ENCODE data around the gene VRK3.
A peak's percentile ranks its signal among the peaks of the same experiment; 100 is the strongest.
"Not testable (repeated sequence)": the region's sequence is repeated elsewhere in the genome, so short reads cannot be mapped to it uniquely, and the experiment has no call there.

Gene VRK3

DNA sequence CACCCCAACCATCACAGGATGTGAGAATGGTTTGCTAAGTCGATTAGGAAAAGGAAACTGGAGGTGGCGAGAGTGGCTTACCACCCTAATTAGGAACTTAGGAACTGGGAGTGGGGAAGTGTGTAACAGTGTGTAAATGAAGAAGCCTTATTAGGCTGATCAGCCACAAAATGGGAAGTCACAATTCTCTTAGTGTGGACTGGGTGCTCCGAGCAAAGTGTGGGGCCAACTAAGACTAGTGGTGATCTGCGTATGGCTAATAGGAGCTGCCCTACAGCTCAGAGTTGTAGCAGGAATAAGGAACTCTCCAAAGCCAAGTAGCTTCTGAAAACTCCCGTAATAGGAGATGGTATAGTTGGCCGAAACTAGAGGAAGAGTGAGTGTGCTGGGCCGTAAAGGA, 71.8 kb downstream of the VRK3 start:
- no peak for DNase-seq

DNA sequence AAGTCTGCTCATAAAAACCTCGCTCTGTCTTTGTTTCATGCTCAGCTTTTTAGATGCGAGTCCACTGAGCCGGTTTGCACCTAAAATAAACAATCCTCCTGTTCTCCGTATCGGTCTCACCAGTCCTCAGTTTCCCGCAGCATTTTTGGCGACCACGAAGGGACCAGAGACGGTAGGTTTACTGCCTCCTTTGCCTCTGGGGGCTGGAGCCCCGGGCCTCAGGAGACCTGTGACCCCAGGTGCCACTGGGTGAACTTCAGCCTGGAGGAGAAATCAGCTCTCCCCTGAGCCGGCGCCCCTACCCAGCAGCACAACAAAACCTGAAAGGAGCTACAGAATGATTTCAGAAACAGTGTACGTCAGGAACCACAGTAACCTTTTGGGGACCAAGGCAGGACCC, 72.3 kb downstream of the VRK3 start:
- DNase-seq = no peak

DNA sequence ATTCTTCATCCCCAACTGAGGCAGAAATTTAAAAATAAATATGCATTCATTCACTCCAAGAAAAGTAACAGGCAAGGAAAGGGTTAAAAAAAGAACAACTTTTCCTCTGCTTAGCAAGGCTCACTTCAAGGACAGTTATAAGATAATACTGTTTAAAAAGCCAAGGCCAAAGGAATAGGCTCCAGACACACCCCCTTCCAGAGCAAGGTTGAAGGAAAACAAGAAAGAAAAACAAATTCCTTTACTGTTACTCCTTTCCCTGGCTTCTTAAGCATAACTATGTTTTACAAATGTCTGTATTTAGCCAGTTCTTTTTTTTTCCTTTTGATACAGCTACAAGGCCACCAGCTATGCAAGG, 72.7 kb downstream of the VRK3 start:
- no peak for DNase-seq

- DNase-seq = no peak
These were observed 73.2 kb downstream of the VRK3 start for GRCh38 chr19:49951806-49952478.

GRCh38 chr19:49950956-49951526, 74.1 kb downstream of the VRK3 start:
- no peak for DNase-seq

GRCh38 chr19:49950590-49950948, 74.6 kb downstream of the VRK3 start:
- no peak for DNase-seq

DNA sequence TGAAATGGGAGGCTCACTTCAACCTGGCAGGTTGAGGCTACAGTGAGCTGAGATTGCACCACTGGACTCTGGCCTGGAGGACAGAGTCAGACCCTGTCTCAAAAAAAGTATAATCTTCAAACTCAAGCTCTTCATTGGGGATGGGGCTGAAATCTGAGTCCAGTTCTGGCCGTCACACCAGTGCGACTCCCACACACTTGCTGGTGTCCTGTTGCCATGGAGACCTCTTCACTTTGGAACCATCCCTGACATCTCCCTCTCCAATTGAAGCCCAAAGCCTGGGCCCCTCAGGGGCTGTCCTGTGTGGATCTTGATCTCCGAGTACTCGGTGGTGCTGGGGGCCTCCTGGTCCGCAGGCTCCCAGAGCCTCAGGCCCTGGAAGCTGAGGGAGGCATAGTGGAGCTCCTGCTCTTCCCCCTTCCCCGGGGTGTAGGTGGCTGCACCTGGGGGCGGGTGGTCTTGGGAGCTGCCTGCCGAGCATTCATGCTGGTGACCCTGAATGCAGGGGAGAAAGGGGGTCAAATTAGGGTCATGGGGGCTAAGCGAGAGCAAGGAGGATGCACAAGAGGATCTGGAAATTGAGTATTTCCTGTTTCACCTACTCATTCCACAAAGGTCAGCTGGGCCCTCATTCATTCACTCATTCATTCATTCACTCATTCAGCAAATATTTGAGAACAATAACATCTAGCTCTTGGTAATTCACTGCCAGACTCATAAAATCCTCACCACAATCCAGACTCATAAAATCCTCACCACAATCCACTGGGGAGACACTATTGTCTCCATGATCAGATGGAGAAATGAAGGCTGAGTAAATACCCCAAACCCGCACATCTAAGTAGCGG, 75.2 kb downstream of the VRK3 start:
- no peak for DNase-seq

DNA sequence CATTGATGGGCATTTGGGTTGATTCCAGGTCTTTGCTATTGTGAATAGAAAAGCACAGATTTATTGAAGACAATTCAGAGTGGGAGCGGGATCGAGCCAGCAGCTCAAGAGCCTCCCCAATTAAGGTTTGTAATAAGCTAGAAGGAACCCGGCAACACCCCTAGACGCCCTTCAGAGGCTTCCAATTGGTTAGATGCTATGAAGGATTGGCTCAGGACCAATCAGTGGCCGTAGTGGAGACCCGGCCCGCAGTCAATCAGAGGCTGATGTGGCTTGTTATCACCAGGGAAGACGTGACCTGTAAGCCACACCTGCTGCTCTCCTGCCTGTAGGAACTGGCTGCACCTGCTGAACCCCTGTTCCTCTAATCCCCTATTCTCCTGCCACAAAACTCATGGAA, 78.8 kb downstream of the VRK3 start:
- DNase-seq = no peak

DNA sequence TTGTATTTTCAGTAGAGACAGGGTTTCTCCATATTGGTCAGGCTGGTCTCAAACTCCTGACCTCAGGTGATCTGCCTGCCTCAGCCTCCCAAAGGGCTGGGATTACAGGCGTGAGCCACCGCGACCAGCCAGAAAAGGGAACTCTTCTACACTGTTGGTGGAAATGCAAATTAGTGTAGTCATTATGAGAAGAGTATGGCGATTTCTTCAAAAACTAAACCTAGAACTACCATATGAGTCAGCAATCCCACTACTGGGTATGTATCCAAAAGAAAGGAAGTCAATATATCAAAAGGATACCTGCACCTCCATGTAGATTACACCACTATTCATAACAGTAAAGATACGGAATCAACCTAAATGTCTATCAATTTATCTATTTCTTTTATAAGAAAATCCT, 80.6 kb downstream of the VRK3 start:
- DNase-seq = not testable (repeated sequence)

GRCh38 chr19:49940482-49940791, 84.7 kb downstream of the VRK3 start:
- no peak for DNase-seq

GRCh38 chr19:49939721-49940481, 85.3 kb downstream of the VRK3 start:
- DNase-seq = no peak

GRCh38 chr19:49938662-49939061, 86.5 kb downstream of the VRK3 start:
- DNase-seq = no peak

GRCh38 chr19:49937750-49938381, 87.3 kb downstream of the VRK3 start:
- DNase-seq = peak; percentile 52

- no peak for DNase-seq
These were observed 88.6 kb downstream of the VRK3 start for GRCh38 chr19:49936549-49936948.

DNA sequence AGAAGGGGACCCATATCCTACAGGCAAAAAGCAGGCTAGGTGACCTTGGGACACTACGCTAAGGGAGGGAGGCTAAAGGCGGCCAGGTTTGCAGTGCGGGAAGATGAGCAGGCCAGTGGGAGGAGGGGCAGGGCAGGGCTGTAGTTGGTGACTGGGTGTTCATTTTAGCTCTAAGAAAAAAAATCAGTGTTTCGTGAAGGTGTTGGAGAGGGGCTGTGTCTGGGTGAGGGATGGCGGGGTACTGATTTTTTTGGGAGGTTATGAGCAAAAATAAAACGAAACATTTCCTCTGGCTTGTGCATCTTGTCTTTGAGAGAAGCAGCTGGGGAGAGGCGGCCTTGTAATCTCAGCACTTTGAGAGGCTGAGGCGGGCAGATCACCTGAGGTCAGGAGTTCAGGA, 91.5 kb downstream of the VRK3 start:
- no peak for DNase-seq

DNA sequence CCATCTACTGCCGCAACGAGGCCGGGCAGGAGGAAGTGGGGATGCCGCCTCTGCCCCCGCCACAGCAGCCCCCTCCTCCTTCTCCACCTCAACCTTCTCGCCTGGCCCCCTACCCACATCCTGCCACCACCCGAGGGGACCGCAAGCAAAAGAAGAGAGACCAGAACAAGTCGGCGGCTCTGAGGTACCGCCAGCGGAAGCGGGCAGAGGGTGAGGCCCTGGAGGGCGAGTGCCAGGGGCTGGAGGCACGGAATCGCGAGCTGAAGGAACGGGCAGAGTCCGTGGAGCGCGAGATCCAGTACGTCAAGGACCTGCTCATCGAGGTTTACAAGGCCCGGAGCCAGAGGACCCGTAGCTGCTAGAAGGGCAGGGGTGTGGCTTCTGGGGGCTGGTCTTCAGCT, 92.4 kb downstream of the VRK3 start:
- no peak for DNase-seq

GRCh38 chr19:49932041-49932451, 93.1 kb downstream of the VRK3 start:
- no peak for DNase-seq

- DNase-seq = no peak
These were observed 93.7 kb downstream of the VRK3 start for GRCh38 chr19:49931293-49932040.

DNA sequence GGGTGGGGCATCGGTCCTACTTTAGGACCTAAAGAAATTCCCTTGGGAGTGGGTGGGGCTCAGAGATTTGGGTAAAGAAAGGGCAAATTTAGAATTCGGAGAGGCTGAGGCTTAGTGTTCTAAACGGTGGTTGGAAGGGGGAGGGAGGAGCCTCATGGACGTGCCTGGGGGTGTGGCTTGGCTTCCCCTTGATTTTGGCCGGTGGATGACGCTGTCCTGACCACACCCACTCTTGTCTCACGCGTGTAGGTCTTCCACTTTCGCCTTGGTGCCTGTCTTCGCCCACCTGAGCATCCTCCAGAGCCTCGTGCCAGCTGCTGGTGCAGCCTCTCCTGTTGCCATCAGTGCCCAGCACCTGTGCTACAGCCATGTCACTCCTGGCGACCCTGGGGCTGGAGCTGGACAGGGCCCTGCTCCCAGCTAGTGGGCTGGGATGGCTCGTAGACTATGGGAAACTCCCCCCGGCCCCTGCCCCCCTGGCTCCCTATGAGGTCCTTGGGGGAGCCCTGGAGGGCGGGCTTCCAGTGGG, 94.6 kb downstream of the VRK3 start:
- no peak for DNase-seq

DNA sequence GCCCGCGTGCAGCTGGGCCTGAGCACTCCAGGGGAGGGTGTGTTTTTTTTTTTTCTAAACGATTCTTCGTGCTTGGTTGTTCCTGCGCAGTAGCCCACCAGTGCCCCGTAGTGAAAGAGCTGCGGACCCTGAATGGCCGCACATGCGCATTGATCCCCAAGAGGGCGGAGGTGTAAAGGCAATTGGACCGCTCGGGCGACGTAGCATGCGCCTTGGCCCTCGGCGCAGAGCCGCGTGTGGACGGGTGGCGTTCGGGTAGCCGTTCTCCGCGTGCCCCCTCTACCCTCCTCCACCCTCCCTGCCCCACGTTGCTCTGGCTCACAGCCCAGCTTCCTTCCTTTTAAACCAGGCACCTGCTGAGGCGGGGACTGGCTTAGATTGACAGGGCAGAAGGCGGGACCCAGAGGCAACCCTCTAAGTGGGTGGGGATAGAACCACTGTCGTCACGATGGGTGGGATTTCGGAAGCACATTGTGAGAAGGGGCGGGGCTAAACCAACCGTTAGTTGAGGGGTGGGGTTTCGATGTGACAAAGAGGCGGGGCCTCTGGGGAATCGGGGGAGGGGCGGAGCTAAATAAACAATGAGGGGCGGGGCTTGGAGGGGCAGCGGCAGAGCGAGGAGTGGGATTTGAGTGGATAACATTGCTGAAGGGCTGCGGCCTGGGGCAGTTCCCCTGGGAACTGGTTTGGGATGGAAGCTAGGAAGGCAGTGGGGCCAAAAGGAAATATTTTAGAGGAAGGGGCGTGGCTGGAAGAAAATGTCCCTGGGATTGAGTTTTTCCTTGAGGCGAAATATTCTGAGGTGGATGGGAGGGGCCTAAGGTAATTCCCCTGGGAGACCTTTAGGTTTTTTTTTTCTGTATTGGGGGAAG, 95.3 kb downstream of the VRK3 start:
- DNase-seq = peak; percentile 91

GRCh38 chr19:49929121-49929610, 96.0 kb downstream of the VRK3 start, which contains the start of the genes ATF5 and NUP62:
Gene ATF5 (plus strand): TSS chr19:49929205. CDS start chr19:49930851, 1,646 bp downstream.
Gene NUP62 (minus strand): TSS chr19:49929504. CDS start chr19:49909807, 19,697 bp downstream.
- DNase-seq = peak; percentile 91
